ENCODE results near the gene PRDM16.

- TF ChIP-seq, protein P1, sequence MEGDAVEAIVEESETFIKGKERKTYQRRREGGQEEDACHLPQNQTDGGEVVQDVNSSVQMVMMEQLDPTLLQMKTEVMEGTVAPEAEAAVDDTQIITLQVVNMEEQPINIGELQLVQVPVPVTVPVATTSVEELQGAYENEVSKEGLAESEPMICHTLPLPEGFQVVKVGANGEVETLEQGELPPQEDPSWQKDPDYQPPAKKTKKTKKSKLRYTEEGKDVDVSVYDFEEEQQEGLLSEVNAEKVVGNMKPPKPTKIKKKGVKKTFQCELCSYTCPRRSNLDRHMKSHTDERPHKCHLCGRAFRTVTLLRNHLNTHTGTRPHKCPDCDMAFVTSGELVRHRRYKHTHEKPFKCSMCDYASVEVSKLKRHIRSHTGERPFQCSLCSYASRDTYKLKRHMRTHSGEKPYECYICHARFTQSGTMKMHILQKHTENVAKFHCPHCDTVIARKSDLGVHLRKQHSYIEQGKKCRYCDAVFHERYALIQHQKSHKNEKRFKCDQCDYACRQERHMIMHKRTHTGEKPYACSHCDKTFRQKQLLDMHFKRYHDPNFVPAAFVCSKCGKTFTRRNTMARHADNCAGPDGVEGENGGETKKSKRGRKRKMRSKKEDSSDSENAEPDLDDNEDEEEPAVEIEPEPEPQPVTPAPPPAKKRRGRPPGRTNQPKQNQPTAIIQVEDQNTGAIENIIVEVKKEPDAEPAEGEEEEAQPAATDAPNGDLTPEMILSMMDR (IDR thresholded peaks at IDR 0.05) = no peak
- TF ChIP-seq POLR2A (IDR thresholded peaks at IDR 0.05) = no peak
These were observed 221.9 kb downstream of the PRDM16 start for GRCh38 chr1:3290915-3291314.

Measured in thyroid gland (tissue), 4 donors.